ENCODE data around the gene GNPTAB.

The GNPTAB gene

GRCh38 chr12:101795786-101796185 is 35.0 kb downstream of the GNPTAB start:
- Histone ChIP-seq H3K27me3 (ENCODE audit: control insufficient read depth, insufficient read depth, low read length) (no peaks in the 10 kb centered on the region), H3K27ac (no peak overlapping the region), H2AFZ (no peak overlapping the region), H3K9ac (no peak overlapping the region), H3K79me2 (no peaks in the 10 kb centered on the region), H3K9me3 (ENCODE audit: control insufficient read depth, low read length) (no peaks in the 10 kb centered on the region), H3K4me2 (ENCODE audit: low read length) (no peak overlapping the region), H3K4me3 (ENCODE audit: low read depth, low read length) (no peak overlapping the region), H3K36me3 (ENCODE audit: control insufficient read depth, insufficient read depth, low read length) (no peaks in the 10 kb centered on the region), H3K4me1 (peaks cover 7% of the 10 kb centered on the region)
- TF ChIP-seq CTCF (IDR thresholded peaks at IDR 0.05) = no peak

GRCh38 chr12:101795013-101795412 is 35.7 kb downstream of the GNPTAB start:
- no peaks in the 10 kb centered on the region for H3K79me2 ChIP-seq
- no peak overlapping the region for H3K4me2 ChIP-seq (ENCODE audit: low read length)
- H3K9ac ChIP-seq = no peak overlapping the region
- H3K27me3 ChIP-seq (ENCODE audit: control insufficient read depth, insufficient read depth, low read length) = no peaks in the 10 kb centered on the region
- H3K9me3 ChIP-seq (ENCODE audit: control insufficient read depth, low read length) = no peaks in the 10 kb centered on the region
- no peak overlapping the region for H3K27ac ChIP-seq
- no peak overlapping the region for H3K4me3 ChIP-seq (ENCODE audit: low read depth, low read length)
- H3K4me1 ChIP-seq = peaks cover 7% of the 10 kb centered on the region
- no peaks in the 10 kb centered on the region for H3K36me3 ChIP-seq (ENCODE audit: control insufficient read depth, insufficient read depth, low read length)
- no peak overlapping the region for H2AFZ ChIP-seq
- no peak for TF ChIP-seq CTCF (IDR thresholded peaks at IDR 0.05)

GRCh38 chr12:101794574-101794973 is 36.2 kb downstream of the GNPTAB start:
- no peaks in the 10 kb centered on the region for H3K36me3 ChIP-seq (ENCODE audit: control insufficient read depth, insufficient read depth, low read length)
- peaks cover 7% of the 10 kb centered on the region for H3K4me1 ChIP-seq
- H3K9me3 ChIP-seq (ENCODE audit: control insufficient read depth, low read length) = no peaks in the 10 kb centered on the region
- H3K79me2 ChIP-seq = no peaks in the 10 kb centered on the region
- no peak overlapping the region for H3K27ac ChIP-seq
- no peak overlapping the region for H3K9ac ChIP-seq
- H3K4me3 ChIP-seq (ENCODE audit: low read depth, low read length) = no peak overlapping the region
- H3K27me3 ChIP-seq (ENCODE audit: control insufficient read depth, insufficient read depth, low read length) = no peaks in the 10 kb centered on the region
- TF ChIP-seq CTCF (IDR thresholded peaks at IDR 0.05) = no peak
- no peak overlapping the region for H2AFZ ChIP-seq
- no peak overlapping the region for H3K4me2 ChIP-seq (ENCODE audit: low read length)

GRCh38 chr12:101793401-101793800 is 37.4 kb downstream of the GNPTAB start:
- Histone ChIP-seq H3K4me2 (ENCODE audit: low read length) (no peak overlapping the region), H3K4me3 (ENCODE audit: low read depth, low read length) (no peak overlapping the region), H3K9me3 (ENCODE audit: control insufficient read depth, low read length) (no peaks in the 10 kb centered on the region), H3K79me2 (no peaks in the 10 kb centered on the region), H3K9ac (no peak overlapping the region), H3K4me1 (peaks cover 7% of the 10 kb centered on the region), H2AFZ (no peak overlapping the region), H3K27ac (no peak overlapping the region), H3K27me3 (ENCODE audit: control insufficient read depth, insufficient read depth, low read length) (no peaks in the 10 kb centered on the region), H3K36me3 (ENCODE audit: control insufficient read depth, insufficient read depth, low read length) (no peaks in the 10 kb centered on the region)
- TF ChIP-seq CTCF (IDR thresholded peaks at IDR 0.05) = no peak

GRCh38 chr12:101792046-101792931 is 38.5 kb downstream of the GNPTAB start:
- Histone ChIP-seq H3K79me2 (no peaks in the 10 kb centered on the region), H3K4me1 (peaks cover 7% of the 10 kb centered on the region), H3K36me3 (ENCODE audit: control insufficient read depth, insufficient read depth, low read length) (no peaks in the 10 kb centered on the region), H3K27me3 (ENCODE audit: control insufficient read depth, insufficient read depth, low read length) (no peaks in the 10 kb centered on the region), H3K4me2 (ENCODE audit: low read length) (no peak overlapping the region), H3K9ac (no peak overlapping the region), H3K27ac (peak overlapping the region; percentile 30), H2AFZ (peak overlapping the region; percentile 34), H3K9me3 (ENCODE audit: control insufficient read depth, low read length) (no peaks in the 10 kb centered on the region), H3K4me3 (ENCODE audit: low read depth, low read length) (no peak overlapping the region)
- peak; percentile 42 for TF ChIP-seq CTCF (IDR thresholded peaks at IDR 0.05)
